Kidney epithelial cell (primary cell): ENCODE measurements around the gene FAM180A. TPM values are rescaled to one million over a fixed set of nuclear protein-coding genes. Genes with fewer than 3 reads are reported as not detected.
"Not testable (repeated sequence)": the region's sequence is repeated elsewhere in the genome, so short reads cannot be mapped to it uniquely, and the experiment has no call there.

Experiments used
- DNase-seq: peaks from one replicate; pipeline ENCODE4 v3.0.0-alpha.2; 2010; ENCODE audit warnings: low read depth
- H3K27me3 ChIP-seq: 2 replicates; pipeline ENCODE4 v1.6.0; 2011; ENCODE audit warnings: low read length; ENCODE audit not compliant: control insufficient read depth, insufficient read depth
- H3K36me3 ChIP-seq: 2 replicates; pipeline ENCODE4 v1.5.1; 2011; ENCODE audit warnings: low read length; ENCODE audit not compliant: control insufficient read depth, insufficient read depth
- H3K4me3 ChIP-seq: 2 replicates; pipeline ENCODE4 v1.5.1; 2011; ENCODE audit warnings: low read depth, mild to moderate bottlenecking, control low read depth, low read length
- CTCF ChIP-seq: IDR thresholded peaks from 2 replicates; pipeline ENCODE4 v1.5.1; 2011; ENCODE audit warnings: mild to moderate bottlenecking, moderate library complexity, low read length, control low read depth, inconsistent platforms; ENCODE audit not compliant: insufficient read depth, poor library complexity, severe bottlenecking
- total RNA-seq: library from RNA; depleted of rRNA; stranded (reverse); fragments of >200 nt; gene quantifications from 2 replicates; pipeline ENCODE4 v1.2.3, GENCODE V29; 2015

FAM180A gene
- total RNA-seq, 1 donor from 2014 or later = not detected

GRCh38 chr7:135784013-135784412, 35.4 kb upstream of the FAM180A start:
- H3K36me3 ChIP-seq = no peaks in the 10 kb centered on the region
- H3K4me3 ChIP-seq = no peak overlapping the region
- DNase-seq = no peak
- no peak for TF ChIP-seq CTCF
- H3K27me3 ChIP-seq = no peaks in the 10 kb centered on the region

- no peak overlapping the region for H3K4me3 ChIP-seq
- no peak for TF ChIP-seq CTCF
These were observed 34.2 kb upstream of the FAM180A start for GRCh38 chr7:135782801-135783200.

GRCh38 chr7:135782377-135782776, 33.8 kb upstream of the FAM180A start:
- no peak for TF ChIP-seq CTCF
- Histone ChIP-seq H3K36me3 (no peaks in the 10 kb centered on the region), H3K27me3 (no peaks in the 10 kb centered on the region), H3K4me3 (no peak overlapping the region)
- no peak for DNase-seq

More at GRCh38 chr7:135782801-135783200, 34.2 kb upstream of the FAM180A start:
- no peak for DNase-seq
- no peaks in the 10 kb centered on the region for H3K27me3 ChIP-seq
- H3K36me3 ChIP-seq = no peaks in the 10 kb centered on the region

- H3K4me3 ChIP-seq = no peak overlapping the region
- no peaks in the 10 kb centered on the region for H3K36me3 ChIP-seq
- DNase-seq = no peak
These were observed 29.2 kb upstream of the FAM180A start for GRCh38 chr7:135777626-135778398.

GRCh38 chr7:135775915-135776314, 27.3 kb upstream of the FAM180A start:
- H3K36me3 ChIP-seq, DNase-seq, H3K27me3 ChIP-seq, H3K4me3 ChIP-seq: not testable (repeated sequence)

More at GRCh38 chr7:135777626-135778398, 29.2 kb upstream of the FAM180A start:
- TF ChIP-seq CTCF = no peak
- H3K27me3 ChIP-seq = no peaks in the 10 kb centered on the region

GRCh38 chr7:135775230-135775629, 26.6 kb upstream of the FAM180A start:
- TF ChIP-seq CTCF = no peak
- Histone ChIP-seq H3K36me3 (no peaks in the 10 kb centered on the region), H3K27me3 (no peaks in the 10 kb centered on the region), H3K4me3 (no peak overlapping the region)
- no peak for DNase-seq
